Common myeloid progenitor, CD34-positive (primary cell): Measurements from ENCODE around the gene SARDH.

Source experiments
- CTCF ChIA-PET: fragments of 350-600 bp; sonication (Branson Sonifier 250); formaldehyde crosslinking; loops from one replicate; lab custom pipeline; 2021; ENCODE audit warnings: antibody characterized with exemption; lab: Charles Lee
- POLR2A ChIA-PET: fragments of 350-600 bp; sonication (Branson Sonifier 250); formaldehyde crosslinking; loops from one replicate; lab custom pipeline; 2021; ENCODE audit warnings: antibody characterized with exemption; lab: Charles Lee
- DNase-seq, 3 donors: peaks; one replicate each; pipeline versions ENCODE4 v3.0.0 to v3.0.0-alpha.2; 2013
- H3K27ac ChIP-seq, 2 experiments: 1 replicate in 1 of 2; 2 replicates in 1 of 2; pipeline ENCODE4 v1.7.0; 2013; ENCODE audit warnings: inconsistent platforms in 2 of 2, low read length in 2 of 2, mild to moderate bottlenecking in 2 of 2, low read depth in 1 of 2, moderate library complexity in 1 of 2; ENCODE audit not compliant: severe bottlenecking in 2 of 2, insufficient read depth in 1 of 2, poor library complexity in 1 of 2
- H3K27me3 ChIP-seq, 5 experiments: replicated peaks in 2 of 5; 1 replicate in 3 of 5; 2 replicates in 2 of 5; pipeline versions ENCODE4 v1.6.1 to v1.7.0; 2013; ENCODE audit warnings: low read length in 4 of 5, mild to moderate bottlenecking in 2 of 5, moderate library complexity in 2 of 5, inconsistent platforms in 1 of 5; ENCODE audit not compliant: insufficient read depth in 5 of 5, control insufficient read depth in 4 of 5
- H3K36me3 ChIP-seq, 4 experiments: 1 replicate in 2 of 4; 2 replicates in 2 of 4; pipeline versions ENCODE4 v1.6.1 to v1.7.0; 2013; ENCODE audit warnings: low read length in 3 of 4, control low read depth in 1 of 4, mild to moderate bottlenecking in 1 of 4; ENCODE audit not compliant: control insufficient read depth in 4 of 4, insufficient read depth in 4 of 4
- H3K4me1 ChIP-seq, 4 experiments: 1 replicate in 3 of 4; 2 replicates in 1 of 4; pipeline versions ENCODE4 v1.6.1 to v1.7.1; 2013; ENCODE audit warnings: low read length in 3 of 4, mild to moderate bottlenecking in 3 of 4, control low read depth in 1 of 4, inconsistent platforms in 1 of 4, moderate library complexity in 1 of 4; ENCODE audit not compliant: control insufficient read depth in 4 of 4, insufficient read depth in 4 of 4; ENCODE audit errors: control extremely low read depth in 1 of 4
- H3K4me3 ChIP-seq, 7 experiments: 1 replicate in 4 of 7; 2 replicates in 3 of 7; pipeline versions ENCODE4 v1.5.1 to v1.7.0; 2013; ENCODE audit warnings: mild to moderate bottlenecking in 7 of 7, low read length in 6 of 7, moderate library complexity in 6 of 7, inconsistent platforms in 2 of 7, low read depth in 2 of 7, control low read depth in 1 of 7; ENCODE audit not compliant: insufficient read depth in 4 of 7, control insufficient read depth in 1 of 7; ENCODE audit errors: extremely low read depth in 1 of 7
- H3K9me3 ChIP-seq, 5 experiments: 1 replicate in 4 of 5; 2 replicates in 1 of 5; pipeline versions ENCODE4 v1.6.1 to v1.7.1; 2013; ENCODE audit warnings: low read length in 4 of 5, mild to moderate bottlenecking in 2 of 5, inconsistent platforms in 1 of 5, low read depth in 1 of 5, moderate library complexity in 1 of 5; ENCODE audit not compliant: control insufficient read depth in 4 of 5, insufficient read depth in 2 of 5; ENCODE audit errors: control extremely low read depth in 1 of 5
- WGBS: methylation state at CpG from one replicate; pipeline ENCODE4 v1.1.5; 2013; ENCODE audit not compliant: insufficient coverage; 5-methylcytosine and 5-hydroxymethylcytosine counted together

SARDH gene

GRCh38 chr9:133667759-133668450, 70.2 kb downstream of the SARDH start:
- CTCF ChIA-PET, result no interaction called here
- POLR2A ChIA-PET, result no interaction called here
- WGBS, result 85% methylated on average over 13 of the region's 17 CpGs

GRCh38 chr9:133666845-133667244, 71.3 kb downstream of the SARDH start:
- no peaks in the 10 kb centered on the region for H3K9me3 ChIP-seq
- H3K4me3 ChIP-seq, result no peak overlapping the region
- WGBS, result 88% methylated on average over 11 of the region's 11 CpGs
- peaks cover 0 to 5% (median 0%) of the 10 kb centered on the region in 5 experiments for H3K27me3 ChIP-seq
- CTCF ChIA-PET, result no interaction called here
- POLR2A ChIA-PET, result no interaction called here
- no peak for DNase-seq
- H3K4me1 ChIP-seq, result no peaks in the 10 kb centered on the region
- no peaks in the 10 kb centered on the region for H3K36me3 ChIP-seq
- H3K27ac ChIP-seq, result no peak overlapping the region

More at GRCh38 chr9:133667759-133668450, 70.2 kb downstream of the SARDH start:
- Histone ChIP-seq H3K4me1 (no peaks in the 10 kb centered on the region), H3K27me3 (peaks cover 0 to 2% (median 0%) of the 10 kb centered on the region in 5 experiments), H3K9me3 (no peaks in the 10 kb centered on the region), H3K36me3 (no peaks in the 10 kb centered on the region), H3K4me3 (no peak overlapping the region), H3K27ac (no peak overlapping the region)
- no peak for DNase-seq

- CTCF ChIA-PET, result no interaction called here
- 95% methylated on average over 7 of the region's 9 CpGs for WGBS
- Histone ChIP-seq H3K4me3 (no peak overlapping the region), H3K36me3 (no peaks in the 10 kb centered on the region), H3K27me3 (peaks cover 0 to 5% (median 0%) of the 10 kb centered on the region in 5 experiments), H3K27ac (no peak overlapping the region), H3K9me3 (no peaks in the 10 kb centered on the region), H3K4me1 (no peaks in the 10 kb centered on the region)
- no peak for DNase-seq
- POLR2A ChIA-PET, result no interaction called here
Measured at GRCh38 chr9:133666387-133666786, 71.8 kb downstream of the SARDH start.

- Histone ChIP-seq H3K9me3 (no peaks in the 10 kb centered on the region), H3K4me3 (no peak overlapping the region), H3K27me3 (peaks cover 0 to 5% (median 2%) of the 10 kb centered on the region in 5 experiments), H3K36me3 (no peaks in the 10 kb centered on the region), H3K27ac (no peak overlapping the region), H3K4me1 (no peaks in the 10 kb centered on the region)
- ChIA-PET POLR2A (no interaction called here), CTCF (interaction anchor here (1.1 kb wide), 1 partner anchor 10 kb away, joined by 3 read pairs; no protein-coding TSS in a partner anchor)
- WGBS, result 97% methylated on average over 10 of the region's 12 CpGs
- no peak for DNase-seq
Measured at GRCh38 chr9:133665535-133665934, 72.6 kb downstream of the SARDH start.

- WGBS, result over 99% methylated on average over 12 of the region's 13 CpGs
- POLR2A ChIA-PET, result no interaction called here
- Histone ChIP-seq H3K9me3 (no peaks in the 10 kb centered on the region), H3K27me3 (peaks cover 0 to 8% (median 6%) of the 10 kb centered on the region in 5 experiments), H3K36me3 (no peaks in the 10 kb centered on the region), H3K4me1 (no peaks in the 10 kb centered on the region), H3K27ac (no peak overlapping the region), H3K4me3 (no peak overlapping the region)
- CTCF ChIA-PET, result interaction anchor here (1.1 kb wide), 1 partner anchor 9 kb away, joined by 3 read pairs; no protein-coding TSS in a partner anchor
- no peak for DNase-seq
Measured at GRCh38 chr9:133665096-133665495, 73.1 kb downstream of the SARDH start.

- Histone ChIP-seq H3K36me3 (no peaks in the 10 kb centered on the region), H3K4me1 (no peaks in the 10 kb centered on the region), H3K9me3 (no peaks in the 10 kb centered on the region), H3K27ac (no peak overlapping the region), H3K4me3 (no peak overlapping the region), H3K27me3 (peaks cover 0 to 13% (median 11%) of the 10 kb centered on the region in 5 experiments)
- ChIA-PET CTCF (interaction anchor here (1.0 to 1.1 kb wide), 3 partner anchors 8 to 118 kb away, joined by 3 to 4 read pairs (median 3); no protein-coding TSS in a partner anchor), POLR2A (no interaction called here)
- DNase-seq, result no peak
- WGBS, result 93% methylated on average over 20 of the region's 27 CpGs
Measured at GRCh38 chr9:133664173-133665050, 73.7 kb downstream of the SARDH start.
